ENCODE measurements around the gene EDN2.

The EDN2 gene

DNA sequence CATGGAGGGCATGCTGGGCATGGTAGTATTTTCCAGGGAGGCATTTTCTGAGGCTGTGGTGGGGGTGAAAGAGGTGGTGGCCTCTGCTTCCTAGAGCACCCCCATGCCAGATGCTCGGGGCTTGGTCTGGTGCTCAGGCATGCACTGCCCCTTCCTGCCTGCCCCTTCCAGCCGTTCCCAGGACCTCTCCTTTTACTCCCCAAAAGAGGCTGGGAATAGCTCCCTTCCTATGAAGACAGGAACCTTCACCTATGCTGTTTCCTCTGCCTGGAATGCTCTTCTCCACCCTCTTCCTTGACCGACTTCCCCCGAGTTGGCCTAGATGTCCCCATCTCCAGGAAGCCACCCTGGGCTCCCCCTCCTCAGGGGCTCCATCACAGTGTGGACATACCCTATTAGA is 9.1 kb downstream of the EDN2 start:
- no peak overlapping the region for H3K4me3 ChIP-seq (replicated peaks; ENCODE audit: low read depth, low read length)
- DNase-seq (ENCODE audit: low read depth) = no peak
- TF ChIP-seq CTCF (IDR thresholded peaks at IDR 0.05; ENCODE audit: low read length, missing control alignments) = no peak

GRCh38 chr1:41474490-41475271 is 9.8 kb downstream of the EDN2 start:
- H3K4me3 ChIP-seq (replicated peaks; ENCODE audit: low read depth, low read length) = no peak overlapping the region
- TF ChIP-seq CTCF (IDR thresholded peaks at IDR 0.05; ENCODE audit: low read length, missing control alignments) = no peak
- no peak for DNase-seq (ENCODE audit: low read depth)

GRCh38 chr1:41473738-41474362 is 10.6 kb downstream of the EDN2 start:
- H3K4me3 ChIP-seq (replicated peaks; ENCODE audit: low read depth, low read length) = no peak overlapping the region
- no peak for DNase-seq (ENCODE audit: low read depth)
- no peak for TF ChIP-seq CTCF (IDR thresholded peaks at IDR 0.05; ENCODE audit: low read length, missing control alignments)

DNA sequence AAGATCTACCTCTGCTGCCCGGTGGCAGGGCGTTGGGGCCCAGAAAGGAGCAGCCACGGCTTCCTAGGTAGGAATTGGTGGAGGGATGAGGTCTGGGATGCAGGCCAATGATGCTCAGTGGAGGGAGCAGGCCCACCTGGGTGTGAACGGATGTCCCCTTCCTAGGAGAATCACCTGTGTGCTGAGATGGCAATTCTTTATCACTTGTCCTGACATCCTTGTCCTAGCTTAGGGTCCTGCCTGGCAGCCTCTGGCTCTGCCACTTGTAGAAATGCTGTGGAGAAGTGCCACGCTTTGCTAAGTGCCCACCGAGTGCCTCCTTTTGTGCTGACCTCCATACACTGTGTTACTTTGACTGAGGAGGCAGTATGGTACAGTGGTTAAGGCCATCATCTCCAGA is 12.8 kb downstream of the EDN2 start:
- no peak for DNase-seq (ENCODE audit: low read depth)
- no peak overlapping the region for H3K4me3 ChIP-seq (replicated peaks; ENCODE audit: low read depth, low read length)
- no peak for TF ChIP-seq CTCF (IDR thresholded peaks at IDR 0.05; ENCODE audit: low read length, missing control alignments)

- DNase-seq (ENCODE audit: low read depth) = no peak
- H3K4me3 ChIP-seq (replicated peaks; ENCODE audit: low read depth, low read length) = no peak overlapping the region
- no peak for TF ChIP-seq CTCF (IDR thresholded peaks at IDR 0.05; ENCODE audit: low read length, missing control alignments)
Measured at GRCh38 chr1:41469706-41470105, 14.8 kb downstream of the EDN2 start.

DNA sequence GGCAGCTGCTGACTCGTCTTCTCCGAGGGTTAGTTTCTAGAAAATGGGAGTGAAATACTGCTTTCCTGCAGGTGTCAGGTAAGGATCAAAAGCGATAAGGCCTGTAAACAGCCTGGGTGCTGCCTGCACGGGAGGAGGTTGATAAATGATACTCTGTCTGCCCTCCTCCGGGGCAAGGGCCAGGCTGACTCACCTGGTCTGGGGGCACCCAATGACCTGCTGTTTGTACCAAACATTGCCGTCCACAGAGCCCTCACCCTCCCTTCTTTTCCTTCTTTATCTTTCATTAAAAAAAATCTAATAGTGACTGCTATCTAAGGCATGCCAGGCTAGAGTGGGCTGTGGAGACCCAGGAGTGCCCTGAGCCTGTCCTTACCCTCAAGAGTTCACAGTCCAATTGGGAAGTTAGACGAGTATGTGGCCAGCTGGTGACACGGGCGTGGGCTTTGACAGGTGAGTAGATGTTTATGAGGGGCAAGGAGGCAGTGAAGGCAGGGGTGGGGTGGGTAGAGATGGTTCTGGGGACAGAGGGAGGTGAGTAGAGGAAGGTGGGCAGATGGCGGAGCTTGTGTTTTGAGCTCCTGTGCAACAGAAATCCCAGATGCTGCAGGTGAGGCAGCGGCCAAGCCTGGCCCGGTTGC is 16.2 kb downstream of the EDN2 start:
- no peak for TF ChIP-seq CTCF (IDR thresholded peaks at IDR 0.05; ENCODE audit: low read length, missing control alignments)
- H3K4me3 ChIP-seq (replicated peaks; ENCODE audit: low read depth, low read length) = no peak overlapping the region
- DNase-seq (ENCODE audit: low read depth) = no peak
